ENCODE measurements around the gene FAM25C. TPM values are rescaled to one million over a fixed set of nuclear protein-coding genes. Genes with fewer than 3 reads are reported as not detected.
"Not testable (repeated sequence)": the region's sequence is repeated elsewhere in the genome, so short reads cannot be mapped to it uniquely, and the experiment has no call there.

FAM25C gene
- total RNA-seq, 1 experiment from 2014 or later, result not detected

- DNase-seq (ENCODE audit: low read depth, low spot score); in situ Hi-C loops (cut with HindIII; ENCODE audit: low pct_unique_long_range_greater_than_20kb, low sequenced_read_pairs): not testable (repeated sequence)
These were observed 35.1 kb downstream of the FAM25C start for GRCh38 chr10:47964280-47965063.

GRCh38 chr10:47962785-47963184 lies 36.8 kb downstream of the FAM25C start:
- in situ Hi-C loops (cut with HindIII; ENCODE audit: low pct_unique_long_range_greater_than_20kb, low sequenced_read_pairs); DNase-seq (ENCODE audit: low read depth, low spot score): not testable (repeated sequence)

GRCh38 chr10:47960699-47961098 lies 38.9 kb downstream of the FAM25C start:
- DNase-seq (ENCODE audit: low read depth, low spot score); in situ Hi-C loops (cut with HindIII; ENCODE audit: low pct_unique_long_range_greater_than_20kb, low sequenced_read_pairs): not testable (repeated sequence)

- in situ Hi-C loops (cut with HindIII; ENCODE audit: low pct_unique_long_range_greater_than_20kb, low sequenced_read_pairs); DNase-seq (ENCODE audit: low read depth, low spot score): not testable (repeated sequence)
These were observed 39.9 kb downstream of the FAM25C start for GRCh38 chr10:47959677-47960076.

- in situ Hi-C loops (cut with HindIII; ENCODE audit: low pct_unique_long_range_greater_than_20kb, low sequenced_read_pairs), result not testable (repeated sequence)
These were observed 42.4 kb downstream of the FAM25C start for GRCh38 chr10:47957158-47957557.

GRCh38 chr10:47947424-47947823 lies 52.2 kb downstream of the FAM25C start:
- in situ Hi-C loops (cut with HindIII; ENCODE audit: low pct_unique_long_range_greater_than_20kb, low sequenced_read_pairs); DNase-seq (ENCODE audit: low read depth, low spot score): not testable (repeated sequence)

More at GRCh38 chr10:47957158-47957557, 42.4 kb downstream of the FAM25C start:
- DNase-seq (ENCODE audit: low read depth, low spot score), result not testable (repeated sequence)

Small RNAs within 50 kb of the gene (small RNA-seq; reads per million reads assigned to genes)
- 0 reads per million in 2 experiments for gene RNA5SP315

Other genes starting within 250 kb of the FAM25C start
- not detected in 2 replicates for gene SYT15B, start 236.2 kb downstream of the FAM25C start, total RNA-seq (2014; rRNA removed; shearing (Covaris generic))
- gene NPY4R2, start 81.1 kb downstream of the FAM25C start, total RNA-seq (2014; rRNA removed; shearing (Covaris generic)), result not detected in 2 replicates